ENCODE results near the gene NUP54.

DNA sequence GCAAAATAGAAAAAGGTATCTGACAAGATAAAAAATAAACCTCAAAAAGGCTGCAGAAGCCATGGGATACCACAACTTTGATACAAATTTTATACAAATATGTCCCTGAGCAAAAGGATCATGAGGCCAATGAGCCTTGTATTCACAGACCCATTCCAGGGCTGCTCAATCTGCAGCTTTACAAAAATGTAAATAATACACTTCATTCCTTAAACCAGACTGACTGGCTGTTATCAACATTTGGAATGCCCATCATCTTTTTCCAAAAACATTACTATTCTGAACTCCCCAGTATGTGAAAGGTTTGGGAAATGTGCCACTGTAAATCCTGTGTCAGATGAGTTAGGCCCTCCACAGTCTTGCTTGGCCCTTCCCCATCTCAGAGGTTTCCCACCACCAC, 40.0 kb upstream of the NUP54 start:
- TF ChIP-seq POLR2A (IDR thresholded peaks at IDR 0.05), result no peak
- TF ChIP-seq, protein P1, sequence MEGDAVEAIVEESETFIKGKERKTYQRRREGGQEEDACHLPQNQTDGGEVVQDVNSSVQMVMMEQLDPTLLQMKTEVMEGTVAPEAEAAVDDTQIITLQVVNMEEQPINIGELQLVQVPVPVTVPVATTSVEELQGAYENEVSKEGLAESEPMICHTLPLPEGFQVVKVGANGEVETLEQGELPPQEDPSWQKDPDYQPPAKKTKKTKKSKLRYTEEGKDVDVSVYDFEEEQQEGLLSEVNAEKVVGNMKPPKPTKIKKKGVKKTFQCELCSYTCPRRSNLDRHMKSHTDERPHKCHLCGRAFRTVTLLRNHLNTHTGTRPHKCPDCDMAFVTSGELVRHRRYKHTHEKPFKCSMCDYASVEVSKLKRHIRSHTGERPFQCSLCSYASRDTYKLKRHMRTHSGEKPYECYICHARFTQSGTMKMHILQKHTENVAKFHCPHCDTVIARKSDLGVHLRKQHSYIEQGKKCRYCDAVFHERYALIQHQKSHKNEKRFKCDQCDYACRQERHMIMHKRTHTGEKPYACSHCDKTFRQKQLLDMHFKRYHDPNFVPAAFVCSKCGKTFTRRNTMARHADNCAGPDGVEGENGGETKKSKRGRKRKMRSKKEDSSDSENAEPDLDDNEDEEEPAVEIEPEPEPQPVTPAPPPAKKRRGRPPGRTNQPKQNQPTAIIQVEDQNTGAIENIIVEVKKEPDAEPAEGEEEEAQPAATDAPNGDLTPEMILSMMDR (IDR thresholded peaks at IDR 0.05), result no peak

Data from prostate gland (tissue), 2 donors.